HG02571 (cell line): ENCODE data around the gene ANP32D.
A peak's percentile ranks its signal among the peaks of the same experiment; 100 is the strongest.
"Not testable (repeated sequence)": the region's sequence is repeated elsewhere in the genome, so short reads cannot be mapped to it uniquely, and the experiment has no call there.

ENCODE experiments used
- ATAC-seq: cut with Tn5 transposase; IDR thresholded peaks from one replicate; pipeline ENCODE4 v1.9.1; 2021; ENCODE audit warnings: mild to moderate bottlenecking, moderate library complexity; ENCODE audit not compliant: unreplicated experiment

ANP32D gene

GRCh38 chr12:48500281-48500680, 27.9 kb downstream of the ANP32D start:
- not testable (repeated sequence) for ATAC-seq

GRCh38 chr12:48506836-48507235, 34.5 kb downstream of the ANP32D start:
- ATAC-seq, result not testable (repeated sequence)

- no peak for ATAC-seq
These were observed 36.6 kb downstream of the ANP32D start for GRCh38 chr12:48508987-48509386.

GRCh38 chr12:48510111-48510510, 37.8 kb downstream of the ANP32D start:
- ATAC-seq, result no peak

GRCh38 chr12:48512855-48513254, 40.5 kb downstream of the ANP32D start:
- ATAC-seq, result peak; percentile 93

- ATAC-seq, result no peak
These were observed 42.4 kb downstream of the ANP32D start for GRCh38 chr12:48514728-48515127.

GRCh38 chr12:48520381-48520780, 48.0 kb downstream of the ANP32D start:
- ATAC-seq, result not testable (repeated sequence)
